Fibroblast of mammary gland (primary cell): ENCODE results near the gene CACNA1B.

Experiments used
- DNase-seq: peaks from one replicate; pipeline ENCODE4 v3.0.0-alpha.2; 2010; ENCODE audit warnings: low read depth
- H3K4me3 ChIP-seq: 2 replicates; pipeline ENCODE4 v1.5.1; 2011; ENCODE audit warnings: low read depth, mild to moderate bottlenecking, low read length, moderate library complexity; ENCODE audit not compliant: control insufficient read depth
- CTCF ChIP-seq: conservative IDR thresholded peaks from 2 replicates; pipeline ENCODE4 v1.5.1; 2011; ENCODE audit warnings: low read depth, low read length, inconsistent platforms; ENCODE audit not compliant: control insufficient read depth, insufficient read depth

The CACNA1B gene

GRCh38 chr9:138063033-138063432 is 185.5 kb downstream of the CACNA1B start:
- TF ChIP-seq CTCF, result no peak
- H3K4me3 ChIP-seq, result no peak overlapping the region
- no peak for DNase-seq

- TF ChIP-seq CTCF, result no peak
- no peak for DNase-seq
- no peak overlapping the region for H3K4me3 ChIP-seq
These were observed 186.2 kb downstream of the CACNA1B start for GRCh38 chr9:138063785-138064184.

- DNase-seq, result no peak
- TF ChIP-seq CTCF, result no peak
- H3K4me3 ChIP-seq, result no peak overlapping the region
These were observed 187.0 kb downstream of the CACNA1B start for GRCh38 chr9:138064547-138064946.

- H3K4me3 ChIP-seq, result no peak overlapping the region
These were observed 187.7 kb downstream of the CACNA1B start for GRCh38 chr9:138065287-138065686.

GRCh38 chr9:138066049-138066448 is 188.5 kb downstream of the CACNA1B start:
- H3K4me3 ChIP-seq, result no peak overlapping the region
- no peak for DNase-seq
- TF ChIP-seq CTCF, result no peak

More at GRCh38 chr9:138065287-138065686, 187.7 kb downstream of the CACNA1B start:
- no peak for DNase-seq
- TF ChIP-seq CTCF, result no peak

GRCh38 chr9:138067613-138068367 is 190.2 kb downstream of the CACNA1B start:
- no peak overlapping the region for H3K4me3 ChIP-seq
- no peak for TF ChIP-seq CTCF
- DNase-seq, result no peak

- DNase-seq, result no peak
- TF ChIP-seq CTCF, result no peak
- no peak overlapping the region for H3K4me3 ChIP-seq
These were observed 191.0 kb downstream of the CACNA1B start for GRCh38 chr9:138068601-138069035.
